Activated CD4-positive, alpha-beta T cell treated with anti-CD3 and anti-CD28 coated beads, Interleukin-2, amount 10 ng/mL, durations not matched to agents 7 days and 5 days (primary cell): Measurements from ENCODE around the gene CSAD. TPM values are rescaled to one million over a fixed set of nuclear protein-coding genes. Genes with fewer than 3 reads are reported as not detected.
A peak's percentile ranks its signal among the peaks of the same experiment; 100 is the strongest.

ENCODE experiments used
- CTCF ChIA-PET: fragments of 350-600 bp; sonication (Branson Sonifier 250); formaldehyde crosslinking; loops from one replicate; lab custom pipeline; 2021; ENCODE audit warnings: antibody characterized with exemption; lab: Charles Lee
- POLR2A ChIA-PET: fragments of 350-600 bp; sonication (Branson Sonifier 250); formaldehyde crosslinking; loops from one replicate; lab custom pipeline; 2021; ENCODE audit warnings: antibody characterized with exemption; lab: Charles Lee
- DNase-seq: peaks from one replicate; pipeline ENCODE4 v3.0.0-alpha.2; 2020
- H3K27ac Mint-ChIP-seq: one replicate; pipeline ENCODE4 v1.8.0; 2021; ENCODE audit warnings: mild to moderate bottlenecking, moderate library complexity, mixed read lengths
- H3K27me3 Mint-ChIP-seq: one replicate; pipeline ENCODE4 v1.8.0; 2021; ENCODE audit warnings: mixed read lengths
- H3K36me3 Mint-ChIP-seq: one replicate; pipeline ENCODE4 v1.8.0; 2021; ENCODE audit warnings: low read depth, mixed read lengths
- H3K4me1 Mint-ChIP-seq: one replicate; pipeline ENCODE4 v1.8.0; 2021; ENCODE audit warnings: mixed read lengths
- H3K4me3 Mint-ChIP-seq: one replicate; pipeline ENCODE4 v1.8.0; 2021; ENCODE audit warnings: mild to moderate bottlenecking, moderate library complexity, mixed read lengths
- H3K9me3 Mint-ChIP-seq: one replicate; pipeline ENCODE4 v1.8.0; 2021; ENCODE audit warnings: mixed read lengths
- total RNA-seq, 2 experiments: library from RNA; stranded (reverse); gene quantifications; one replicate each; pipeline ENCODE4 v1.2.3, GENCODE V29; 2021

The CSAD gene
- total RNA-seq, 2 experiments from 2014 or later, result 33.3 to 34.7 TPM

GRCh38 chr12:53223389-53224060, 42.8 kb upstream of the CSAD start:
- H3K36me3 Mint-ChIP-seq, result peaks cover 26% of the 10 kb centered on the region
- H3K4me3 Mint-ChIP-seq, result peak overlapping the region; percentile 74
- H3K4me1 Mint-ChIP-seq, result peaks cover 59% of the 10 kb centered on the region
- H3K9me3 Mint-ChIP-seq, result no peaks in the 10 kb centered on the region
- CTCF ChIA-PET, result interaction anchor here (0.6 to 12.6 kb wide), 5 partner anchors 10 to 179 kb away, joined by 3 to 117 read pairs (median 4); partner anchors contain the start of gene ESPL1
- H3K27ac Mint-ChIP-seq, result peak overlapping the region; percentile 91
- POLR2A ChIA-PET, result no interaction called here
- H3K27me3 Mint-ChIP-seq, result no peaks in the 10 kb centered on the region
- DNase-seq, result peak; percentile 53

DNA sequence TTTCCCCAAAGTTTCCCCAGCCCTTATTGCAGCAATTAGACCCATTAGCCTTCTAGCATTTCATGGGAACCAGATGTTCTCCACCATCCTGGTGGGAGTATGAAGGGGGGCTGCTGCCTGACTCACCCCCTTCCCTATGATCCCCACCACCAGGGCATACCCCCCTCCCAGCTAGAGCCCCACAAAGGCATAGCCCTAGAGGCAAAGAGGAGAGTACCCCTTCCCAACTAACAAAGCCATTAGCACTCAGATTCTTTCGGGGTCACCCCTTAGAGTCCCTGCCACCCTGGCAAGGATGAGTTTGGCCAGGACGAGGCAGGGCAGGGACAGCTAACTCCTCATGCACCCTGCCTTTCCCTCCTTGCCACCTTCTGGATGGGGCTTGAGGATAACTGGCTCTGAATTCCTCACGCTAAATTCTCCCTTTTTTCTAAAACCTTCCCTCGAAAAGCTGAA, 42.1 kb upstream of the CSAD start:
- peak overlapping the region; percentile 74 for H3K4me3 Mint-ChIP-seq
- H3K27ac Mint-ChIP-seq, result peak overlapping the region; percentile 91
- POLR2A ChIA-PET, result no interaction called here
- peaks cover 28% of the 10 kb centered on the region for H3K36me3 Mint-ChIP-seq
- no peaks in the 10 kb centered on the region for H3K27me3 Mint-ChIP-seq
- CTCF ChIA-PET, result interaction anchor here (0.9 to 12.6 kb wide), 4 partner anchors 9 to 45 kb away, joined by 3 to 117 read pairs (median 4); partner anchors contain the start of gene ESPL1
- no peak for DNase-seq
- peaks cover 64% of the 10 kb centered on the region for H3K4me1 Mint-ChIP-seq
- no peaks in the 10 kb centered on the region for H3K9me3 Mint-ChIP-seq

DNA sequence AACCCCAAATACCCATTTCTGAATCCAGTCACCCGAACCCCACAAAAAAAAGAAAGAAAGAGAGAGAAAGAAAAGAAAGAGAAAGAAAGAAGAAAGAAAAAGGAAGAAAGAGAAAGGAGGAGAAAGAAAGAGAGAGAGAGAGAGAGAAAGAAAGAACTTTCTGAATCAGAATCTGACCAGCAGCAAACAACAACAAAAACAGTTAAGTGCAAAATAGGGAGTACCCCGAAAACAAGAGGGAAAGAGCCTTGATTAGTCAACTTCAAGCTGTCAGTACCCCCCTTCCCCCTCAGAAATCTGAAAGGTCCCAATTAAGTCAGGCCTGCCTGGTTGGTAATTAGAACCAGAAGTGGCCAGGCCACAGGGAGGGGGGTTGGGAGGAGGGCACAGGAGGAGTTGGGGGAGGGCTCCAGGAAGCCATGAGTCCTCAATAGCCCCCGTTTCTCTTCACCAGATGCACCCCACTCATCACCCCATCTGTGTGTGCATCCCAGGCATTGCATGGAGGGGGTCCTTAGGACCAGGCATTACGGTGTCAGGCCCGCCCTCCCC, 41.5 kb upstream of the CSAD start:
- POLR2A ChIA-PET, result no interaction called here
- H3K4me1 Mint-ChIP-seq, result peaks cover 70% of the 10 kb centered on the region
- H3K9me3 Mint-ChIP-seq, result no peaks in the 10 kb centered on the region
- peak overlapping the region; percentile 74 for H3K4me3 Mint-ChIP-seq
- DNase-seq, result no peak
- peak overlapping the region; percentile 91 for H3K27ac Mint-ChIP-seq
- no peaks in the 10 kb centered on the region for H3K27me3 Mint-ChIP-seq
- CTCF ChIA-PET, result interaction anchor here (0.9 to 12.6 kb wide), 3 partner anchors 9 to 46 kb away, joined by 3 to 117 read pairs (median 4); partner anchors contain the start of gene ESPL1
- peaks cover 32% of the 10 kb centered on the region for H3K36me3 Mint-ChIP-seq

DNA sequence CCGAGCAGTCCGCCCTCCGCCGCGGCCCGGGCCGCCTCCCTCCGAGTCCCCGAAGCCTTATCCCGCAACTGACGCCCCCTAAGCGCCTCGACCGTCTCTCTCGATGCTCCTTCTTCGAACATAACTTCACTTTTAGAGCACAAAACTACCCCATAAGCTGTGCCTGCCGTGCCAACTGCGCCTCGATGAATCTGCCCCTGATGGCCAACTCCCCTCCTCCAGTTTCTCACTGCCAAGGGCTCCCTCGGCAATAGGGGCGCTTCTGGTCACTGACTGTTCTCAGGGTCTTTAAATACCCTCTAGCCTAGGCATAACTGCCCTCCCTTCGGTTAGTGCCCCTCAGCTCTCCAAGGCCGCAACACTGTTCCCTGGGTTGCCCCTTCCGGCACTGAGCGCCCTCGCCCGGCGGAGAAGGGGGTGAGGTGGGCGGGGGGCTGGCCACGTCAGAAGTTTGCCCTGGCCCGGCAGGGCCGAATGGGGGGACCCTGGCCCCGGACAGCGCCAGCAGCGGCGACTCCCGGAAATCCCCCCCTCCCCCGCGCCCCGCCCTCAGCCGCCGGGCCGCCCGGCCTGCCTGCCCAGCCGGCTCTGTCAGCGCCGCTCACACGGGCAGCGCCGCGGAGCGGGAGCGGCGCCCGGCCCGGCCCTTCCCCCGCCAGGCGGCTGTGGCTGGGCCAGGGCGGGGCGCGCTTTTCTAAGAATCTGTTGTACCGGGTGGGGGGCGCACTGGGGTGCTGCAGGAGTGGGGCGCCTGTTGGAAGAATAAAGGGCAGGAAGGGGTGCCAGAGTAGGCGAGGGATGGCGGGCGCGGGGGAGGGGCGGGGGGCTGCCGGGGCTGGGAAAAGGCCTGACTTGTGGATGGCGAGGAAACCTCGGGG, 40.7 kb upstream of the CSAD start:
- ChIA-PET POLR2A (no interaction called here), CTCF (interaction anchor here (0.7 to 12.6 kb wide), 4 partner anchors 8 to 118 kb away, joined by 3 to 117 read pairs (median 3); partner anchors contain the start of genes ESPL1 and SOAT2)
- Mint-ChIP-seq H3K27ac (peak overlapping the region; percentile 92), H3K4me1 (peaks cover 71% of the 10 kb centered on the region), H3K36me3 (peaks cover 35% of the 10 kb centered on the region), H3K27me3 (no peaks in the 10 kb centered on the region), H3K4me3 (peak overlapping the region; percentile 98), H3K9me3 (no peaks in the 10 kb centered on the region)
- peak; percentile 55 for DNase-seq

DNA sequence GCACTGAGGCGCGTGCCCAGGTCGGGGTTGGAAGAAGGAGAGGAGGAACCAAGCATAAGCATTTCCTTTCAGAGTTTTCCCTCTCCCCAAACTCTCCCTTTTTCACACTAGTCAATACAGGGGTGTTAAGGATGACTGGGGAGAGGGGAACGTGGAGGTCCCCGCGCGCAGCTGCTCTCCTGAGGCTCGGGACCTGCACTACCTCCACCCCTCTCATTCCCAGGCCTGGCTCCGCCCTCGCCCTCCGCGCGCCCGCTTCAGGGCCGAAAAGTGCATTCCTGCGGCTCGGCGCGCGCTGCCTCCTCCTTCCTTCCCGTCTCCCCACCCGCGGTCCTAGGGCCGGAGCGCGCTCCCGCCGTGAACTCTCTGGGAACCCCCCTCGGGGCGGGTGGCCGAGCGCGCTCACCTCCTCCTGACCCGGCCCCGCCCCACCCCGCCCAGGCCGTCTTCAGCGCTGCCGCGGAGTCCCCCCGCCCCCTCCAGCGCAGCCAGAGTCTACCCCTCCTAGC, 40.0 kb upstream of the CSAD start:
- Mint-ChIP-seq H3K36me3 (peaks cover 39% of the 10 kb centered on the region), H3K27me3 (no peaks in the 10 kb centered on the region), H3K27ac (peak overlapping the region; percentile 92), H3K4me3 (peak overlapping the region; percentile 98), H3K9me3 (no peaks in the 10 kb centered on the region), H3K4me1 (peaks cover 74% of the 10 kb centered on the region)
- CTCF ChIA-PET, result interaction anchor here (0.7 to 12.6 kb wide), 10 partner anchors 9 to 124 kb away, joined by 3 to 117 read pairs (median 3); partner anchors contain the start of genes AAAS, ESPL1 and SOAT2
- DNase-seq, result peak; percentile 85
- POLR2A ChIA-PET, result interaction anchor here (0.9 to 1.0 kb wide), 2 partner anchors 47 to 101 kb away, joined by 3 to 5 read pairs; partner anchors contain the start of genes AAAS and ESPL1

DNA sequence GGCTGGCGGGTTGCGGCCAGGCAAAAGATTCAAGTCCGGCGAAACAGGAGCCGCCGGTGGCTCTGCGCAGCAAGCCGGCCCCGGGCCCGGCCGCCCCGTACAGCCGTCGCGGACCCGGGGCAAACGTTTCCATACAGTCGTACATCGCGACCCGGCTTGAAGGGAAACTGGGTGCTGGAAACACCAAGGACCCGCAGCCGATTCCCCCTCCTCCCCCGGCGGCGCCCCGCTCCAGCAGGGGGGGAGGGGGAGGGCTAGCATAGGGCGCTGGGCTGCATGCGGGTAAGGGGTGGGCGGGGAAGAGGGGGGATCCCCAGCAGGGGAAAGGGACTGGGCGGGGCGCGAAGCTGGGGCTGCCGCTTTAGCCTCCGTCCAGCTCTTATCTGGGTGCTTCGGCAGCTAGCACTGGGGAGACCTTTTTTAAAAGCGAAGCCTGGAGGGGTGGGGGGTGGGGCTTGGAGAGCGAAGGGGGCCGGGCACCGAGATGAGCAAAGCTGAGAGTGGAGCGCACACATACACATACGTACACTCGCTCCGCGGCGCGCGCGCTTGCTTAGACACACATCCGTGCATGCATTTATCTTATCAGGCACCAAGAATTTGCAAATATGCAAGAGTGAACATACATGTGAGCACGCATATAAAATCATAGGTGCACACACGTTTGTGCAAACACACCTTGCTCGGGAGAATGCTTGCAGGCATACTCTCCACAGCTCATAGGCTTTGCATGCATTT, 39.4 kb upstream of the CSAD start:
- ChIA-PET POLR2A (interaction anchor here (0.8 to 1.0 kb wide), 4 partner anchors 11 to 101 kb away, joined by 3 to 5 read pairs (median 4); partner anchors contain the start of genes AAAS and ESPL1), CTCF (interaction anchor here (0.5 to 12.6 kb wide), 17 partner anchors 8 to 379 kb away, joined by 3 to 117 read pairs (median 3); partner anchors contain the start of genes AAAS and ESPL1)
- peak; percentile 89 for DNase-seq
- Mint-ChIP-seq H3K4me1 (peaks cover 74% of the 10 kb centered on the region), H3K36me3 (peaks cover 39% of the 10 kb centered on the region), H3K27ac (peak overlapping the region; percentile 92), H3K4me3 (peak overlapping the region; percentile 98), H3K27me3 (no peaks in the 10 kb centered on the region), H3K9me3 (no peaks in the 10 kb centered on the region)

- ChIA-PET CTCF (interaction anchor here (0.5 to 12.6 kb wide), 15 partner anchors 8 to 380 kb away, joined by 3 to 117 read pairs (median 4); partner anchors contain the start of genes AAAS, ESPL1 and ITGB7), POLR2A (interaction anchor here (0.8 to 1.0 kb wide), 4 partner anchors 11 to 102 kb away, joined by 3 to 5 read pairs (median 4); partner anchors contain the start of genes AAAS and ESPL1)
- Mint-ChIP-seq H3K4me3 (peak overlapping the region; percentile 98), H3K4me1 (peaks cover 74% of the 10 kb centered on the region), H3K9me3 (no peaks in the 10 kb centered on the region), H3K36me3 (peaks cover 43% of the 10 kb centered on the region), H3K27ac (peak overlapping the region; percentile 92), H3K27me3 (no peaks in the 10 kb centered on the region)
- DNase-seq, result peak; percentile 65
Observed at GRCh38 chr12:53219292-53219955, 38.7 kb upstream of the CSAD start.

DNA sequence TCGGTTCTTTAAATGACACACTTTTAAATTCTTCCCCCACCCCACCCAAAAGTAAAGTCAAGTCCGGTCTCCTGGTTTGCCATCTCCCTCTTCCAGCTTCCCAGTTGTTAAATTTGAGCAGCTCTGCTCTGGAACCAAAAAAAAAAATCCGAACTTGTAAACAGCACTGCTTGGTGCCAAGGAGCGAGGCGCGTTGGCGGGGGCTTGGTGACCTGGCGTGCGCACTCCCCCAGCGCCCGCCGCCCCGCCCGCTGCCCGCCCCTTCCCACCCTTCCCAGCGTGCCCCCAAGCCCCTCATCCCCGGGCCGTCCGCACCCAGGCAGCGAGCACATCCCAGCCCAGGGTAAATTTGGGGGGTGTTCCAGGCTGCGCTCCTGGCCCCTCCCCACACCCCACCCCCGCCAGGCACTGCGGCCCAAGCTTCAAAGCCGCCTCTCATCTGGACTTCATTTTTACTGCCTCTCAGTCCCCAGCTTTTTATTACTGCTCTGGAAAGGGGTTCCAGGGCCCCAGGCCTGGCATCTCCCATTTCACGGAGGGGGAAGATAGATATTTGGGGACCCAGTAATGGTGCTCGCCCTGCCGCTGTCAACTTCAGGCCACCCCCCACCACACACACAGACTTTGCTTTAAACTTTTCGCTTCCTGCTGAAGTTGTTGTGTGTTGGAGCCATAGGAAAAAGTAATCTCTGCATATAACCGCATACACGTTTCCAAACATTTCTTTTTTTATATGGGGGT, 38.0 kb upstream of the CSAD start:
- POLR2A ChIA-PET, result no interaction called here
- peaks cover 49% of the 10 kb centered on the region for H3K36me3 Mint-ChIP-seq
- H3K4me1 Mint-ChIP-seq, result peaks cover 74% of the 10 kb centered on the region
- H3K9me3 Mint-ChIP-seq, result no peaks in the 10 kb centered on the region
- H3K27me3 Mint-ChIP-seq, result no peaks in the 10 kb centered on the region
- CTCF ChIA-PET, result interaction anchor here (0.6 to 12.6 kb wide), 8 partner anchors 9 to 212 kb away, joined by 3 to 117 read pairs (median 4); partner anchors contain the start of genes ESPL1 and ITGB7
- peak overlapping the region; percentile 92 for H3K27ac Mint-ChIP-seq
- H3K4me3 Mint-ChIP-seq, result peak overlapping the region; percentile 98
- no peak for DNase-seq

GRCh38 chr12:53217931-53218307, 37.2 kb upstream of the CSAD start:
- Mint-ChIP-seq H3K36me3 (peaks cover 57% of the 10 kb centered on the region), H3K27ac (peak overlapping the region; percentile 89), H3K4me3 (peak overlapping the region; percentile 98), H3K27me3 (no peaks in the 10 kb centered on the region), H3K4me1 (peaks cover 75% of the 10 kb centered on the region), H3K9me3 (no peaks in the 10 kb centered on the region)
- POLR2A ChIA-PET, result no interaction called here
- CTCF ChIA-PET, result interaction anchor here (0.6 to 12.6 kb wide), 6 partner anchors 17 to 211 kb away, joined by 3 to 117 read pairs (median 4); partner anchors contain the start of genes AAAS and ESPL1
- no peak for DNase-seq
